LNCaP clone FGC (cell line): ENCODE data around the gene ZNF580.

Experiments used
- DNase-seq: peaks from one replicate; pipeline ENCODE4 v3.0.0-alpha.2; 2011; ENCODE audit warnings: low read depth
- H3K4me3 ChIP-seq: 2 replicates; pipeline ENCODE4 v1.5.1; 2011; ENCODE audit warnings: mild to moderate bottlenecking, low read depth, low read length, control low read depth
- TF ChIP-seq, protein P1 (sequence below): IDR thresholded peaks from 2 replicates; pipeline ENCODE4 v1.5.1; 2012; ENCODE audit warnings: mild to moderate bottlenecking; ENCODE audit not compliant: control insufficient read depth, insufficient read depth; ENCODE audit errors: extremely low read depth

The ZNF580 gene

GRCh38 chr19:55675661-55676354 is 35.0 kb downstream of the ZNF580 start:
- DNase-seq, result no peak
- peak overlapping the region; percentile 77 for H3K4me3 ChIP-seq
- TF ChIP-seq, protein P1, sequence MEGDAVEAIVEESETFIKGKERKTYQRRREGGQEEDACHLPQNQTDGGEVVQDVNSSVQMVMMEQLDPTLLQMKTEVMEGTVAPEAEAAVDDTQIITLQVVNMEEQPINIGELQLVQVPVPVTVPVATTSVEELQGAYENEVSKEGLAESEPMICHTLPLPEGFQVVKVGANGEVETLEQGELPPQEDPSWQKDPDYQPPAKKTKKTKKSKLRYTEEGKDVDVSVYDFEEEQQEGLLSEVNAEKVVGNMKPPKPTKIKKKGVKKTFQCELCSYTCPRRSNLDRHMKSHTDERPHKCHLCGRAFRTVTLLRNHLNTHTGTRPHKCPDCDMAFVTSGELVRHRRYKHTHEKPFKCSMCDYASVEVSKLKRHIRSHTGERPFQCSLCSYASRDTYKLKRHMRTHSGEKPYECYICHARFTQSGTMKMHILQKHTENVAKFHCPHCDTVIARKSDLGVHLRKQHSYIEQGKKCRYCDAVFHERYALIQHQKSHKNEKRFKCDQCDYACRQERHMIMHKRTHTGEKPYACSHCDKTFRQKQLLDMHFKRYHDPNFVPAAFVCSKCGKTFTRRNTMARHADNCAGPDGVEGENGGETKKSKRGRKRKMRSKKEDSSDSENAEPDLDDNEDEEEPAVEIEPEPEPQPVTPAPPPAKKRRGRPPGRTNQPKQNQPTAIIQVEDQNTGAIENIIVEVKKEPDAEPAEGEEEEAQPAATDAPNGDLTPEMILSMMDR, result no peak

DNA sequence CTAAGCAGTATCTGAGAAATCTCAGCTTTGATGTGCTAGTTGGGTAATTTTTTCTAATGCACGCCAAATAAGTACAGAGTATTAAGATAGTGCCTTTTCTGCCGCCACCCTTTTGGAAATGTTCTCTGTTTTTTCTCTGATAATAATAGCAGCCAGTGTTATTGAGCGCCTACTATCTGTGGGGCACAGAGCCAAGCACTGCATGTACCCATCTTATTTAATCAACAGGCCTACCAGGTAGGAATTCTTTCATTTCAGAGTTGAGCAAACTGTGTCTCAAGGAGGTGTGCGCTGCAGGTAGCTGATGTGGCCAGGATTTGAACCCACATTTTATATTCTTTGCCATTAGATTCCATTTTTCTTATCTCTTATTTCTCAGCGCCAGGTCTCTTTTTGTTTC is 35.6 kb downstream of the ZNF580 start:
- TF ChIP-seq, protein P1, result peak; percentile 55
- peak; percentile 93 for DNase-seq
- H3K4me3 ChIP-seq, result peak overlapping the region; percentile 77

- DNase-seq, result no peak
- TF ChIP-seq, protein P1, result no peak
- peak overlapping the region; percentile 77 for H3K4me3 ChIP-seq
Observed at GRCh38 chr19:55676889-55677505, 36.2 kb downstream of the ZNF580 start.

GRCh38 chr19:55677572-55678028 is 36.8 kb downstream of the ZNF580 start:
- TF ChIP-seq, protein P1, result no peak
- DNase-seq, result no peak
- H3K4me3 ChIP-seq, result peak overlapping the region; percentile 77

GRCh38 chr19:55678121-55678671 is 37.4 kb downstream of the ZNF580 start:
- peak overlapping the region; percentile 77; the same call in 1 of the 2 replicates for H3K4me3 ChIP-seq
- TF ChIP-seq, protein P1, result no peak
- no peak for DNase-seq

GRCh38 chr19:55679343-55680257 is 38.8 kb downstream of the ZNF580 start:
- no peak overlapping the region for H3K4me3 ChIP-seq
- TF ChIP-seq, protein P1, result no peak
- DNase-seq, result no peak
